Thoracic aorta (tissue), 2 donors: ENCODE data around the gene ARID1B. TPM values are rescaled to one million over a fixed set of nuclear protein-coding genes. Genes with fewer than 3 reads are reported as not detected.

Experiments used
- ATAC-seq: fragments of 150-250 bp; one replicate; pipeline ENCODE4 v1.8.0; 2017; ENCODE audit warnings: low read depth; ENCODE audit not compliant: insufficient number of reproducible peaks, low FRiP score
- DNase-seq: peaks from one replicate; pipeline ENCODE4 v3.0.0-alpha.2; 2020; ENCODE audit warnings: low spot score
- H3K27ac ChIP-seq, 2 donors: fragments of 200-600 bp; sonication (generic); 1 replicate in 1 of 2; 2 replicates in 1 of 2; pipeline ENCODE4 v1.5.1; 2016; ENCODE audit warnings: mild to moderate bottlenecking in 2 of 2, moderate library complexity in 2 of 2
- H3K27me3 ChIP-seq: fragments of 200-600 bp; sonication (generic); replicated peaks from 2 replicates; pipeline ENCODE4 v1.6.0; 2016; ENCODE audit warnings: mild to moderate bottlenecking; ENCODE audit not compliant: insufficient read depth
- H3K36me3 ChIP-seq: fragments of 200-600 bp; sonication (generic); one replicate; pipeline ENCODE4 v1.5.1; 2016
- H3K4me1 ChIP-seq, 2 donors: fragments of 200-600 bp; sonication (generic); 1 replicate in 1 of 2; 2 replicates in 1 of 2; pipeline versions ENCODE4 v1.5.1 to v1.6.0; 2016; ENCODE audit warnings: low read depth in 2 of 2, mild to moderate bottlenecking in 1 of 2; ENCODE audit not compliant: control insufficient read depth in 1 of 2
- H3K4me3 ChIP-seq: fragments of 200-600 bp; sonication (generic); 2 replicates; pipeline ENCODE4 v1.5.1; 2016; ENCODE audit warnings: mild to moderate bottlenecking
- H3K9me3 ChIP-seq: fragments of 200-600 bp; sonication (generic); 2 replicates; pipeline ENCODE4 v1.5.1; 2016
- CTCF ChIP-seq: fragments of 200-600 bp; sonication (generic); IDR thresholded peaks from one replicate; pipeline ENCODE4 v1.5.1; 2019; ENCODE audit warnings: antibody characterized with exemption
- total RNA-seq, 2 donors: library from RNA; depleted of rRNA; stranded (reverse); fragments of >200 nt; gene quantifications; one replicate each; pipeline versions ENCODE4 v1.1.0 to v1.2.3, GENCODE V29; 2016

Gene ARID1B
- total RNA-seq, 2 donors from 2014 or later: 120 to 158 TPM

- Histone ChIP-seq H3K36me3 (no peaks in the 10 kb centered on the region), H3K4me3 (no peak overlapping the region), H3K27ac (no peak overlapping the region), H3K4me1 (peaks cover under 1 to 70% of the 10 kb centered on the region in 2 donors), H3K9me3 (no peaks in the 10 kb centered on the region), H3K27me3 (no peaks in the 10 kb centered on the region)
- TF ChIP-seq CTCF: no peak
- no peak for ATAC-seq
- DNase-seq: no peak
Observed at GRCh38 chr6:157073596-157073995, 296.4 kb downstream of the ARID1B start.

- no peaks in the 10 kb centered on the region for H3K9me3 ChIP-seq
- H3K27ac ChIP-seq: no peak overlapping the region
- ATAC-seq: no peak
- no peak for TF ChIP-seq CTCF
- H3K36me3 ChIP-seq: no peaks in the 10 kb centered on the region
- no peaks in the 10 kb centered on the region for H3K27me3 ChIP-seq
- DNase-seq: no peak
- H3K4me1 ChIP-seq: peaks cover 4 to 71% of the 10 kb centered on the region in 2 donors
- H3K4me3 ChIP-seq: no peak overlapping the region
Observed at GRCh38 chr6:157074969-157075368, 297.8 kb downstream of the ARID1B start.

GRCh38 chr6:157075549-157076450, 298.6 kb downstream of the ARID1B start:
- Histone ChIP-seq H3K4me3 (no peak overlapping the region), H3K36me3 (no peaks in the 10 kb centered on the region), H3K4me1 (peaks cover 4 to 69% of the 10 kb centered on the region in 2 donors), H3K9me3 (no peaks in the 10 kb centered on the region), H3K27me3 (no peaks in the 10 kb centered on the region), H3K27ac (no peak overlapping the region)
- no peak for DNase-seq
- no peak for ATAC-seq
- TF ChIP-seq CTCF: no peak

- TF ChIP-seq CTCF: no peak
- ATAC-seq (no peak), DNase-seq (no peak)
- Histone ChIP-seq H3K36me3 (no peaks in the 10 kb centered on the region), H3K27me3 (no peaks in the 10 kb centered on the region), H3K4me1 (peaks cover 4 to 66% of the 10 kb centered on the region in 2 donors), H3K4me3 (no peak overlapping the region), H3K27ac (no peak overlapping the region), H3K9me3 (no peaks in the 10 kb centered on the region)
Observed at GRCh38 chr6:157076451-157076822, 299.3 kb downstream of the ARID1B start.

- Histone ChIP-seq H3K4me3 (no peak overlapping the region), H3K9me3 (no peaks in the 10 kb centered on the region), H3K4me1 (peaks cover 4 to 66% of the 10 kb centered on the region in 2 donors), H3K36me3 (no peaks in the 10 kb centered on the region), H3K27ac (no peak overlapping the region), H3K27me3 (no peaks in the 10 kb centered on the region)
- no peak for ATAC-seq
- TF ChIP-seq CTCF: no peak
- DNase-seq: no peak
Observed at GRCh38 chr6:157077251-157077650, 300.1 kb downstream of the ARID1B start.
